Panc1 (cell line): ENCODE data around the gene SGMS2. TPM values are rescaled to one million over a fixed set of nuclear protein-coding genes. Genes with fewer than 3 reads are reported as not detected.

Experiments used
- ATAC-seq: fragments of 200-7000 bp; cut with Tn5 transposase; 2 replicates; pipeline ENCODE4 v1.9.1; 2020; ENCODE audit warnings: mild to moderate bottlenecking, moderate library complexity
- BruUV-seq: library from RNA; stranded (reverse); fragments of 400-500 nt; replicated peaks from 2 replicates; lab custom pipeline; 2021; lab: Mats Ljungman, UMichigan
- CTCF ChIA-PET: fragments of 300-600 bp; sonication (Branson Sonifier 250); formaldehyde crosslinking; loops from one replicate; lab custom pipeline; 2022; ENCODE audit warnings: antibody characterized with exemption; lab: Charles Lee
- POLR2A ChIA-PET: fragments of 300-600 bp; sonication (Branson Sonifier 250); formaldehyde crosslinking; loops from one replicate; lab custom pipeline; 2022; ENCODE audit warnings: antibody characterized with exemption; lab: Charles Lee
- DNase-seq: peaks from one replicate; pipeline ENCODE4 v3.0.0-alpha.2; 2010; ENCODE audit warnings: low read depth, low spot score
- H3K27ac ChIP-seq: 2 replicates; pipeline ENCODE4 v1.5.1; 2011; ENCODE audit warnings: mild to moderate bottlenecking, low read length, inconsistent platforms
- H3K27me3 ChIP-seq: fragments of 200-500 bp; sonication (Bioruptor generic); 2 replicates; pipeline ENCODE4 v1.6.0; 2014; ENCODE audit warnings: low read length, inconsistent platforms; ENCODE audit not compliant: control insufficient read depth, insufficient read depth
- H3K36me3 ChIP-seq: fragments of 200-500 bp; sonication (Bioruptor generic); 2 replicates; pipeline ENCODE4 v1.5.1; 2014; ENCODE audit warnings: inconsistent platforms, mild to moderate bottlenecking, low read length, moderate library complexity; ENCODE audit not compliant: control insufficient read depth, insufficient read depth
- H3K4me1 ChIP-seq: 2 replicates; pipeline ENCODE4 v1.5.1; 2011; ENCODE audit warnings: inconsistent platforms, mild to moderate bottlenecking, low read length, moderate library complexity; ENCODE audit not compliant: control insufficient read depth, insufficient read depth
- H3K4me3 ChIP-seq, 2 experiments: 2 replicates each; pipeline ENCODE4 v1.5.1; 2011 to 2012; ENCODE audit warnings: low read depth in 2 of 2, low read length in 2 of 2, mild to moderate bottlenecking in 2 of 2, inconsistent platforms in 1 of 2, moderate library complexity in 1 of 2
- H3K9me3 ChIP-seq: fragments of 200-500 bp; sonication (Bioruptor generic); 2 replicates; pipeline ENCODE4 v1.5.1; 2014; ENCODE audit warnings: low read depth, mild to moderate bottlenecking, inconsistent platforms, low read length, moderate library complexity; ENCODE audit not compliant: control insufficient read depth, insufficient read depth
- POLR2AphosphoS5 ChIP-seq: IDR thresholded peaks from 2 replicates; pipeline ENCODE4 v1.6.1; 2012; ENCODE audit warnings: mild to moderate bottlenecking, low read depth, low read length, moderate library complexity
- SIN3A ChIP-seq: IDR thresholded peaks from 2 replicates; pipeline ENCODE4 v1.6.1; 2012; ENCODE audit warnings: low read depth, mild to moderate bottlenecking, low read length, moderate library complexity, borderline replicate concordance; ENCODE audit not compliant: insufficient read depth
- TCF7L2 ChIP-seq: IDR thresholded peaks from 2 replicates; pipeline ENCODE4 v1.6.1; 2011; ENCODE audit warnings: mild to moderate bottlenecking, low read depth, low read length, inconsistent platforms
- in situ Hi-C: cut with HindIII; loops from 2 replicates; pipeline ENCODE4 v1.10.0; 2016; ENCODE audit warnings: low sequenced_read_pairs, low pct_unique_long_range_greater_than_20kb
- intact Hi-C: fragments of 100-400 bp; cut with micrococcal nuclease; formaldehyde crosslinking; loops from one replicate; pipeline ENCODE4 v1.10.0; 2022; ENCODE audit not compliant: unreplicated experiment
- total RNA-seq: library from RNA; stranded (reverse); gene quantifications from one replicate; pipeline ENCODE4 v1.2.1, GENCODE V29; 2021; ENCODE audit not compliant: unreplicated experiment
- TF ChIP-seq, protein P1 (sequence below): fragments of 450-650 bp; IDR thresholded peaks from 2 replicates; pipeline ENCODE4 v1.5.1; 2017; ENCODE audit warnings: mild to moderate bottlenecking
- TF ChIP-seq, protein P2 (sequence below), 2 experiments: IDR thresholded peaks; 2 replicates each; pipeline ENCODE4 v1.6.1; 2011 to 2012; ENCODE audit warnings: low read depth in 2 of 2, control low read depth in 1 of 2, low read length in 1 of 2, mild to moderate bottlenecking in 1 of 2, moderate library complexity in 1 of 2; ENCODE audit not compliant: insufficient read depth in 1 of 2

SGMS2 gene
- total RNA-seq, 1 experiment from 2014 or later: 15.6 TPM

DNA sequence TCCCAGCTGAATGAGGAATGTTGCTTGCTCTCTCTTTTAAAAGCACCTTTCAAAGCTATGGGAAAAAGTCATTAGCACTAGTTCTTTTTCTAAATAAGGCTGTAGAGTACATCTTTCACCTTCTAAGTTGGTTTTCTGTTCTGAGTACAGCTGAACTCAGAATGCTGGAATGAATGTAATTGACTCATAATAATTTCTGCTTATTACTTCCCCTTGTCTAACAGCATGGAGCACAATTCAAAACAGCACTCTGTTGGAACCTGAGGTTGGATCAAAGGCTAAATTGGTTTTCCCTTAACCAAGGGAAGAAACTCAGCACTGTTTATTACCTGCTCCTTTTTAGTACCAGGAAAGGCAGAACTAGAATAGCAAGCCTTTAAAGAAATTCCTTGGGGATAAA lies 73.1 kb downstream of the SGMS2 start:
- TF ChIP-seq, protein P1, sequence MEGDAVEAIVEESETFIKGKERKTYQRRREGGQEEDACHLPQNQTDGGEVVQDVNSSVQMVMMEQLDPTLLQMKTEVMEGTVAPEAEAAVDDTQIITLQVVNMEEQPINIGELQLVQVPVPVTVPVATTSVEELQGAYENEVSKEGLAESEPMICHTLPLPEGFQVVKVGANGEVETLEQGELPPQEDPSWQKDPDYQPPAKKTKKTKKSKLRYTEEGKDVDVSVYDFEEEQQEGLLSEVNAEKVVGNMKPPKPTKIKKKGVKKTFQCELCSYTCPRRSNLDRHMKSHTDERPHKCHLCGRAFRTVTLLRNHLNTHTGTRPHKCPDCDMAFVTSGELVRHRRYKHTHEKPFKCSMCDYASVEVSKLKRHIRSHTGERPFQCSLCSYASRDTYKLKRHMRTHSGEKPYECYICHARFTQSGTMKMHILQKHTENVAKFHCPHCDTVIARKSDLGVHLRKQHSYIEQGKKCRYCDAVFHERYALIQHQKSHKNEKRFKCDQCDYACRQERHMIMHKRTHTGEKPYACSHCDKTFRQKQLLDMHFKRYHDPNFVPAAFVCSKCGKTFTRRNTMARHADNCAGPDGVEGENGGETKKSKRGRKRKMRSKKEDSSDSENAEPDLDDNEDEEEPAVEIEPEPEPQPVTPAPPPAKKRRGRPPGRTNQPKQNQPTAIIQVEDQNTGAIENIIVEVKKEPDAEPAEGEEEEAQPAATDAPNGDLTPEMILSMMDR: no peak
- no peak for TF ChIP-seq POLR2AphosphoS5
- TF ChIP-seq, protein P2, sequence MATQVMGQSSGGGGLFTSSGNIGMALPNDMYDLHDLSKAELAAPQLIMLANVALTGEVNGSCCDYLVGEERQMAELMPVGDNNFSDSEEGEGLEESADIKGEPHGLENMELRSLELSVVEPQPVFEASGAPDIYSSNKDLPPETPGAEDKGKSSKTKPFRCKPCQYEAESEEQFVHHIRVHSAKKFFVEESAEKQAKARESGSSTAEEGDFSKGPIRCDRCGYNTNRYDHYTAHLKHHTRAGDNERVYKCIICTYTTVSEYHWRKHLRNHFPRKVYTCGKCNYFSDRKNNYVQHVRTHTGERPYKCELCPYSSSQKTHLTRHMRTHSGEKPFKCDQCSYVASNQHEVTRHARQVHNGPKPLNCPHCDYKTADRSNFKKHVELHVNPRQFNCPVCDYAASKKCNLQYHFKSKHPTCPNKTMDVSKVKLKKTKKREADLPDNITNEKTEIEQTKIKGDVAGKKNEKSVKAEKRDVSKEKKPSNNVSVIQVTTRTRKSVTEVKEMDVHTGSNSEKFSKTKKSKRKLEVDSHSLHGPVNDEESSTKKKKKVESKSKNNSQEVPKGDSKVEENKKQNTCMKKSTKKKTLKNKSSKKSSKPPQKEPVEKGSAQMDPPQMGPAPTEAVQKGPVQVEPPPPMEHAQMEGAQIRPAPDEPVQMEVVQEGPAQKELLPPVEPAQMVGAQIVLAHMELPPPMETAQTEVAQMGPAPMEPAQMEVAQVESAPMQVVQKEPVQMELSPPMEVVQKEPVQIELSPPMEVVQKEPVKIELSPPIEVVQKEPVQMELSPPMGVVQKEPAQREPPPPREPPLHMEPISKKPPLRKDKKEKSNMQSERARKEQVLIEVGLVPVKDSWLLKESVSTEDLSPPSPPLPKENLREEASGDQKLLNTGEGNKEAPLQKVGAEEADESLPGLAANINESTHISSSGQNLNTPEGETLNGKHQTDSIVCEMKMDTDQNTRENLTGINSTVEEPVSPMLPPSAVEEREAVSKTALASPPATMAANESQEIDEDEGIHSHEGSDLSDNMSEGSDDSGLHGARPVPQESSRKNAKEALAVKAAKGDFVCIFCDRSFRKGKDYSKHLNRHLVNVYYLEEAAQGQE (IDR thresholded peaks at IDR 0.05; ENCODE audit: insufficient read depth in 1 of 2, low read depth in 2 of 2, low read length in 1 of 2): no peak
- no peak for TF ChIP-seq SIN3A
- no peak for TF ChIP-seq TCF7L2
- BruUV-seq: no TSS peak
- Histone ChIP-seq H3K36me3 (no peaks in the 10 kb centered on the region), H3K27ac (no peak overlapping the region), H3K9me3 (no peaks in the 10 kb centered on the region), H3K4me3 (no peak overlapping the region), H3K4me1 (no peaks in the 10 kb centered on the region), H3K27me3 (no peaks in the 10 kb centered on the region)
- intact Hi-C loops (no loop called here), in situ Hi-C loops (no loop called here)
- no peak for DNase-seq
- ATAC-seq: no peak
- CTCF ChIA-PET: interaction anchor here (0.6 kb wide), 1 partner anchor 140 kb away, joined by 5 read pairs; no protein-coding TSS in a partner anchor
- POLR2A ChIA-PET: no interaction called here

DNA sequence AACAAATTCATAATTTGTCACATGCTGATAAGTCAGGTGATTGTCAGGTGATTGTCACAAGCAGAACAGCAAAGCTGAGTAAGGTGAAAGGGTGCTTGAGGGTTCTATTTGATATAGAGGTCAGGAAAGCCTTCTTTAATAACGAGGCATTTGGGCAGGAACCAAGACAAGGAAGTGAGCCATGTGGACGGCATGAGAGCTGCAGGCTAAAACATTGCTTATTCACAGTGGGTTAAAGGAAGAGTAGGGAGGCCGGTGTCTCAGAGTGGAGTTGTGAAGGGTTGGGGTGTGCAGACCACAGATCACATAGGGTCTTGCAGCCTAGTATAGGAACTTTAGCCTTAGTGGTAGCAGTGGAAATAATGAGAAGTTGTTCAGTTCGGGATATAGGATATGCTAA lies 75.3 kb downstream of the SGMS2 start:
- in situ Hi-C loops: no loop called here
- no peak overlapping the region for H3K4me3 ChIP-seq
- ATAC-seq: no peak
- DNase-seq: no peak
- intact Hi-C loops: no loop called here
- CTCF ChIA-PET: no interaction called here
- H3K4me1 ChIP-seq: no peaks in the 10 kb centered on the region
- no peaks in the 10 kb centered on the region for H3K27me3 ChIP-seq
- POLR2A ChIA-PET: no interaction called here
- H3K9me3 ChIP-seq: no peaks in the 10 kb centered on the region
- no TSS peak for BruUV-seq
- TF ChIP-seq TCF7L2: no peak
- TF ChIP-seq, protein P2 (IDR thresholded peaks at IDR 0.05; ENCODE audit: insufficient read depth in 1 of 2, low read depth in 2 of 2, low read length in 1 of 2): no peak
- no peak for TF ChIP-seq POLR2AphosphoS5
- TF ChIP-seq, protein P1: no peak
- no peak for TF ChIP-seq SIN3A
- no peaks in the 10 kb centered on the region for H3K36me3 ChIP-seq
- no peak overlapping the region for H3K27ac ChIP-seq
